GM21515 (cell line): ENCODE data around the gene SYCP2.
"Not testable (repeated sequence)": the region's sequence is repeated elsewhere in the genome, so short reads cannot be mapped to it uniquely, and the experiment has no call there.

Experiments used
- ATAC-seq: cut with Tn5 transposase; IDR thresholded peaks from one replicate; pipeline ENCODE4 v1.9.1; 2021; ENCODE audit not compliant: unreplicated experiment

SYCP2 gene, protein sequence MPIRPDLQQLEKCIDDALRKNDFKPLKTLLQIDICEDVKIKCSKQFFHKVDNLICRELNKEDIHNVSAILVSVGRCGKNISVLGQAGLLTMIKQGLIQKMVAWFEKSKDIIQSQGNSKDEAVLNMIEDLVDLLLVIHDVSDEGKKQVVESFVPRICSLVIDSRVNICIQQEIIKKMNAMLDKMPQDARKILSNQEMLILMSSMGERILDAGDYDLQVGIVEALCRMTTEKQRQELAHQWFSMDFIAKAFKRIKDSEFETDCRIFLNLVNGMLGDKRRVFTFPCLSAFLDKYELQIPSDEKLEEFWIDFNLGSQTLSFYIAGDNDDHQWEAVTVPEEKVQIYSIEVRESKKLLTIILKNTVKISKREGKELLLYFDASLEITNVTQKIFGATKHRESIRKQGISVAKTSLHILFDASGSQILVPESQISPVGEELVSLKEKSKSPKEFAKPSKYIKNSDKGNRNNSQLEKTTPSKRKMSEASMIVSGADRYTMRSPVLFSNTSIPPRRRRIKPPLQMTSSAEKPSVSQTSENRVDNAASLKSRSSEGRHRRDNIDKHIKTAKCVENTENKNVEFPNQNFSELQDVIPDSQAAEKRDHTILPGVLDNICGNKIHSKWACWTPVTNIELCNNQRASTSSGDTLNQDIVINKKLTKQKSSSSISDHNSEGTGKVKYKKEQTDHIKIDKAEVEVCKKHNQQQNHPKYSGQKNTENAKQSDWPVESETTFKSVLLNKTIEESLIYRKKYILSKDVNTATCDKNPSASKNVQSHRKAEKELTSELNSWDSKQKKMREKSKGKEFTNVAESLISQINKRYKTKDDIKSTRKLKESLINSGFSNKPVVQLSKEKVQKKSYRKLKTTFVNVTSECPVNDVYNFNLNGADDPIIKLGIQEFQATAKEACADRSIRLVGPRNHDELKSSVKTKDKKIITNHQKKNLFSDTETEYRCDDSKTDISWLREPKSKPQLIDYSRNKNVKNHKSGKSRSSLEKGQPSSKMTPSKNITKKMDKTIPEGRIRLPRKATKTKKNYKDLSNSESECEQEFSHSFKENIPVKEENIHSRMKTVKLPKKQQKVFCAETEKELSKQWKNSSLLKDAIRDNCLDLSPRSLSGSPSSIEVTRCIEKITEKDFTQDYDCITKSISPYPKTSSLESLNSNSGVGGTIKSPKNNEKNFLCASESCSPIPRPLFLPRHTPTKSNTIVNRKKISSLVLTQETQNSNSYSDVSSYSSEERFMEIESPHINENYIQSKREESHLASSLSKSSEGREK (N-terminal part only)

DNA sequence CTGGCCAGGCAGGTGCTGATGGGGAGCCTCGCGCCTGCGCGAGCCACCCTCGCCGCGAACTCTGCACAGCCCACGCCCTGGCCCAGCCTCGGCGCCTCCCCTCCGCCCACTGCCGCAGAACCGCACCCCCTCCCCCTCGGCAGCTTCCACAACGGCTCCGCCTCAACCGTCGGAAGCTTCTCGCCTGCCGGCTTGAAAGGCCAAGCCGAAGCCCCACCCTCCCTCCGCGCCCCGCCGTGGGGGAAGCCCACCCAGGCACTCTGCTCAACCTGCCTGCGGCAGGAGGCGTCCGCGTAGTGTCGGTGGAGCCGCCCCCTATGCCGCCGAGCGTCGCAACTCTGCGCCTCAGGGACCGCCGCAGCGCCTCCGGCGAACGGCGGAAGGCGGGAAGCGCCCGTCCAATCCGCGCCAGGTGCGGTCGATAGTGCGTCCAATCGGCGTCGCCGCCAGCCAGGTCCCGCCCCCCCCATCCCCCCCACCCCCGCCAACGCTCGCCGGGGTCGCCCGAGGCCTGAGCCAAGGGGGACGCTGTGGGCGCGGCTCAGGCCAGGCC is at the start of gene SYCP2:
Gene SYCP2 (minus strand): TSS at position 342 of the 553 bp plus-strand sequence. CDS start 11,224 bp downstream, outside the sequence.
- peak; percentile 32 for ATAC-seq

DNA sequence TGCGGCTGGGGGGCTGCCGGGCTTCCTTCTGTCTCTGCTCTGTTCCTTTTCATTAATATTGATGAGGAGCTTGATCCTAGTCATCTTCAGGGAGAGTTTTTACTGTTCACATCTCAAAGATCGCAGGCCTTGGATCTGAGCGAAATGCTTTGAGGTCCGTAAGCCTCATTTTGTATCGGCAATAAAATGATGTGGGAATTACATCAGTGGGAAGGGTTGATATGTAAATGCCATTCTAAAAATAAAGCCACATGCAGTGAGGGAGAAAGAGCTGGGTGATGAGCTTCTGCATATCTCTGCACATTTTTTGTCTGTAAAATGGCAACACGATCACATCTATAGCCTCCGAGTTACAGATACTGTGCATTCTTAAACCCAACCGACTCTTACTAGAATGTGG is 49.6 kb upstream of the SYCP2 start:
- no peak for ATAC-seq

GRCh38 chr20:59977086-59977485 is 43.6 kb upstream of the SYCP2 start:
- no peak for ATAC-seq

- ATAC-seq: no peak
These were observed 42.8 kb upstream of the SYCP2 start for GRCh38 chr20:59976156-59976782.

DNA sequence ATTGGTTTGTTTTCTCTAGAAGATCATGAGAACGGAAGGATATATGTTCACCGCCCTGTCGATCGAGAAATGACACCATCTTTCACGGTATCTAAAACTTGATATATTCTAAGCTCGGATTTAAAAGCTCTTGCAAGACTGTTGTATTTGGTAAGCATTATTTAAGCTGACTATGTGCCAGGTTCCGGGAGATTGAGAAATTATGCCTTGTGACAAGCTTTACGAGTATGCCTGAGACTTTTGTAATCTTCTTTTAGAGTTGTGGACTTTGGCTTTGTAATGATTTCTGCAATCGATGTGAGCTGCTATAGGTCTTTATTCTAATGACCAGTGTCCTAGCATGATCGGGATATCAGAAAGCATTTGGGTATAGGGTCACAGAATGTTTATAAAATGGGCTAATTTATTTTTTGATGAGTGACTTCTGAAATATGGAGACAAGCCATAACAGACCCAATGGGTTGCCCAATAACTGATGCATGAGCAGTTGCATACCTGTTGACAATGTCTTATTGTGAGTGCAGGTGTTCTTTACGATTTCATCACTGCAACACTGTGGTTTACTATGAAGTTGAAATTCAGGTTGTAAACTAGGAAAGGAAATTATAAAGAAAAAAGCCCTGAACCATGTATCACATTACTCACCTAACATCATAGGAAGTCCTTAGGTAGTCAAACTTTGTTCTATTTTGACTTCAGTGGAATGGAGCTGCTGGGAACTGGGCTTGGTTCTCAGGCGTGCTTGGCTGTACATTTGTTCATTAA is 38.8 kb upstream of the SYCP2 start:
- no peak for ATAC-seq

DNA sequence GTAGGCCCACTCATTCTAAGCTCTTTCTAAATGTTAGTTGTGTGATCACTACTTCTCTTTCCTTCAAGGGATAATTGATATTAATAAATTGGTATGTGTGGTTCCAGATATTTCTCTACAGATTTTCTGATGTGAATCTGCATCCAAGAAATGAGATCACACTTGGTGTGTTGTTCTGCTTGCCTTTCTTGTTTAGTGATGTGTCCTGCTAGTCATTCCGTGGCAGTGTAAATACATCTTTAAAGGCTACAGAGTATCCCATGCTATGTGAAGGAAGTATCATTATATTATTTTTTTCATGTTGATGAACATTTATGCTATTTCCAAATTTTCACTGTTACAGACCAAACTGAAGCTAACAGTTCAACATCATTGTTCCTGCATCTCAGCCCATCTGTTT is 38.0 kb upstream of the SYCP2 start:
- ATAC-seq: no peak

DNA sequence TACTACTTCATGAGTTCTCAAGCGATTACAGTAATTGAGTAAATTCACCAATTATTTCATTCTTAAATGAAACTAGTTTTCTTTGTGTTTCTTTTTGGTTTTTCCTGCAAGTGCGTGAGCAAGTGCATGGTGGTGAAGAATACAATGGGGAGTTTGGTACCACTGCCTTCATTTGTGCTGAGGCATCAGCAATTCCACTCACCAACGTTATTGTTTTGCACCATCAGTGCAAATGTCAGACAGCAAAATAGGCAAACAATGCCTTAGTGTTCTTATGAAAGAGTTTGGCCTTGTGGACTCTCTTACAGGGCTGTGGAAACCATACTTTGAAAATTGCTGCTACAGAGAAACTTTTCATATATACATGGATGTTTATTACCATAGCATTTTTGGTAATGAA is 33.0 kb upstream of the SYCP2 start:
- ATAC-seq: no peak

- ATAC-seq: no peak
These were observed 28.7 kb upstream of the SYCP2 start for GRCh38 chr20:59962155-59962554.

DNA sequence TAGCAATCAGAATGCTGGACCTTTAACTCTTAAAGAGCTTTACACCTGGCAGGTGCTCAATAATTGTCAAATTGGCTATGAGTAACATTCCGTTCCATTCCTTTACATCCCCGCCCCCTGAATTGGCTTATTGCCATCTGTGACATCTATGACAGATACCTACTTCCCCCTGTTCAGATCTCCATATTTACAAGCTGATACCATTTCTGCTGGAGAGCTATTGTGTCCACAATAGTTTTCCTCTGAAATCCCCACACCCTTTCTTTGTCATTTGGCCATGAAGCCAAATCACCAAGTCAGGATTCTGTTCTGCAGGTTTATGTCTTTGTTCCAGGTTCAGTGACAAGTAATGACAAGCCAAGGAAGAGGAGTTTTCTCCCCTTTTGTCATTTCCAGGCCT is 28.0 kb upstream of the SYCP2 start:
- ATAC-seq: no peak

DNA sequence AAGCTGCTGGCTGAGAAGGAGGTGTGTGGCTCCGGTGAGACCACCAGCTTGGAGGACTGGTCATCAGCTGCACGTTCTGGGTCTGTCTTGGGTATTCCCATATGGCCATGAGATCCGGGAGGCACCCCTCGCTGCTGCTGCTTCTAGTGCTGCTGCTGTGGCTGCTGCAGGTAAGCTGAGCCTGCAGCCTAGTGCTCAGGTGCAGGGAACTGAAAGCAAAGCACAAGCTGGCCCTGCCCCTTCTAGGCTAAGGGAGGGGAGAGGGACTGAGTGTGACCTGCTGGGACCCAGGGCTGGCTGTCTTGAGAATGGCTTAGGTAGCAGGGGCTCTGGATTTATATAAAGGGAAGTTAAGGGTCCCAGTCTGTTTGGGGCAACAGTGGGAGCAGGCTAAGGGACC is 25.2 kb upstream of the SYCP2 start:
- no peak for ATAC-seq

DNA sequence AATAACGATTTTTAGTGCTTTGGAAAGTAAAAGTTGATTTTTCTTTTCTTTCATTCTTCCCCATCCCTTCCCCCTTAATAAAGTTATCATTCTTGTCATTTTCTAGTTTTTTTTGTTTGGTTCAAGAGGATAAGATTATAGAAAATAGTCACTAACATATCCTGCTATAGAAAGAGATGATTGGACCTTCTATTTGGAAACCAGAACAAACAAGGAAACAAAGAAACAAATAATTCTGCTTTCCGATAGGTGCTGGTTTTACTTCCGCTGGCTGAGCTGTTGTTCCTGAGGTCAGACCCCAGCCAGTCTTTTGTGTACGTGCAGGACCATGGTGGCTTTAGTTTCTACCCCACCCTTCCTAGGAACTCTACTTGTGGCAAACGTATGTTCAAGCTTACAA is 24.7 kb upstream of the SYCP2 start, which contains the start of gene CDH26:
Gene CDH26 (plus strand): TSS at position 301 of the 400 bp plus-strand sequence. CDS start 304 bp downstream, outside the sequence.
- no peak for ATAC-seq

- not testable (repeated sequence) for ATAC-seq
These were observed 24.1 kb upstream of the SYCP2 start for GRCh38 chr20:59957568-59957967.

- ATAC-seq: no peak
These were observed 21.8 kb upstream of the SYCP2 start for GRCh38 chr20:59955131-59955796.

GRCh38 chr20:59954718-59955117 is 21.3 kb upstream of the SYCP2 start:
- ATAC-seq: no peak

- no peak for ATAC-seq
These were observed 16.5 kb upstream of the SYCP2 start for GRCh38 chr20:59949911-59950310.

GRCh38 chr20:59948828-59949720 is 15.6 kb upstream of the SYCP2 start:
- ATAC-seq: no peak

- ATAC-seq: no peak
These were observed 14.8 kb upstream of the SYCP2 start for GRCh38 chr20:59948212-59948611.

- no peak for ATAC-seq
These were observed 13.9 kb upstream of the SYCP2 start for GRCh38 chr20:59947376-59947775.
